SU-DHL-6 (cell line): ENCODE data around the gene MGAM2.

ENCODE experiments used
- H2AFZ ChIP-seq: fragments of 200-600 bp; sonication (generic); 2 replicates; pipeline ENCODE4 v1.6.1; 2014; ENCODE audit warnings: low read depth, mild to moderate bottlenecking, moderate library complexity, mixed read lengths, antibody characterized with exemption, low read length; ENCODE audit not compliant: severe bottlenecking
- H3F3A ChIP-seq: fragments of 200-600 bp; shearing (Covaris generic); 2 replicates; pipeline ENCODE4 v1.6.0; 2016; ENCODE audit warnings: antibody characterized with exemption, mild to moderate bottlenecking; ENCODE audit not compliant: insufficient read depth
- H3K27ac ChIP-seq: fragments of 200-600 bp; sonication (generic); 2 replicates; pipeline ENCODE4 v1.5.1; 2016; ENCODE audit warnings: low read depth, mild to moderate bottlenecking, low read length, moderate library complexity, mixed read lengths
- H3K27me3 ChIP-seq: fragments of 200-600 bp; sonication (generic), shearing (Covaris generic); 2 replicates; pipeline ENCODE4 v1.6.0; 2014; ENCODE audit warnings: mild to moderate bottlenecking, low read length
- H3K36me3 ChIP-seq: fragments of 200-600 bp; sonication (generic); 2 replicates; pipeline ENCODE4 v1.6.1; 2014; ENCODE audit warnings: mild to moderate bottlenecking, low read length, mixed read lengths
- H3K4me2 ChIP-seq: fragments of 300-600, 200-600 bp; shearing (Covaris generic), sonication (generic); 2 replicates; pipeline ENCODE4 v1.6.0; 2014; ENCODE audit warnings: low read length, low read depth, mild to moderate bottlenecking; ENCODE audit not compliant: poor library complexity, severe bottlenecking
- H3K4me3 ChIP-seq: fragments of 200-600 bp; sonication (generic); 2 replicates; pipeline ENCODE4 v1.5.1; 2014; ENCODE audit warnings: antibody characterized with exemption, low read length, mild to moderate bottlenecking, mixed read lengths; ENCODE audit not compliant: insufficient read depth, poor library complexity, severe bottlenecking
- H3K79me2 ChIP-seq: fragments of 200-600 bp; sonication (generic); 2 replicates; pipeline ENCODE4 v1.6.1; 2014; ENCODE audit warnings: mild to moderate bottlenecking, low read length, moderate library complexity; ENCODE audit not compliant: insufficient read depth
- H3K9ac ChIP-seq: fragments of 200-600 bp; sonication (generic); 2 replicates; pipeline ENCODE4 v1.7.0; 2014; ENCODE audit warnings: mild to moderate bottlenecking, low read length
- H3K9me2 ChIP-seq: fragments of 200-600 bp; sonication (generic); replicated peaks from 2 replicates; pipeline ENCODE4 v1.6.1; 2014; ENCODE audit warnings: low read length; ENCODE audit not compliant: insufficient read depth
- H3K9me3 ChIP-seq: fragments of 200-600 bp; sonication (generic); 2 replicates; pipeline ENCODE4 v1.6.1; 2014; ENCODE audit warnings: low read length, mixed read lengths; ENCODE audit not compliant: insufficient read depth
- H4K20me1 ChIP-seq: fragments of 200-600 bp; sonication (generic); 2 replicates; pipeline ENCODE4 v1.6.1; 2014; ENCODE audit warnings: low read depth, mild to moderate bottlenecking, antibody characterized with exemption, low read length, moderate library complexity, mixed read lengths
- EZH2phosphoT487 ChIP-seq: fragments of 200-600 bp; sonication (generic), shearing (Covaris generic); conservative IDR thresholded peaks from 2 replicates; pipeline ENCODE4 v1.6.1; 2018; ENCODE audit warnings: mild to moderate bottlenecking, antibody characterized with exemption, low read length, moderate library complexity, mixed read lengths
- TF ChIP-seq, protein P1 (sequence below): fragments of 200-600 bp; sonication (generic); IDR thresholded peaks from one replicate; pipeline ENCODE4 v1.5.1; 2017; ENCODE audit warnings: antibody characterized with exemption, mild to moderate bottlenecking, low read length, moderate library complexity; ENCODE audit not compliant: insufficient read depth, poor library complexity, severe bottlenecking

The MGAM2 gene

DNA sequence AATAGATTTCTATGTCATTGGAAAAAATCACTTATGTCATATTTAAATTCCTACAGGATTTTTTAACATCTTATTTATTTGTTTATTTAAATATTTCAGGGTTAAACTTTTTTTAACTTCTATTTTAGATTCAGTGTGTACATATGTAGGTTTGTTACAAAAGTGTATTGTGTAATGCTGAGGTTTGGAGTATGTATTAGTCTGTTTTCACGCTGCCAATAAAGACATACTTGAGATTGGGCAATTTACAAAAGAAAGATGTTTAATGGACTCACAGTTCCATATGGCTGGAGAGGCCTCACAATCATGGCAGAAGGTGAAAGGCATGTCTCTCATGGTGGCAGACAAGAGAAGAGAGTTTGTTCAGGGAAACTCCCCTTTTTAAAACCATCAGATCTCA is 65.4 kb downstream of the MGAM2 start:
- H3K9me3 ChIP-seq, result no peaks in the 10 kb centered on the region
- no peaks in the 10 kb centered on the region for H3F3A ChIP-seq

DNA sequence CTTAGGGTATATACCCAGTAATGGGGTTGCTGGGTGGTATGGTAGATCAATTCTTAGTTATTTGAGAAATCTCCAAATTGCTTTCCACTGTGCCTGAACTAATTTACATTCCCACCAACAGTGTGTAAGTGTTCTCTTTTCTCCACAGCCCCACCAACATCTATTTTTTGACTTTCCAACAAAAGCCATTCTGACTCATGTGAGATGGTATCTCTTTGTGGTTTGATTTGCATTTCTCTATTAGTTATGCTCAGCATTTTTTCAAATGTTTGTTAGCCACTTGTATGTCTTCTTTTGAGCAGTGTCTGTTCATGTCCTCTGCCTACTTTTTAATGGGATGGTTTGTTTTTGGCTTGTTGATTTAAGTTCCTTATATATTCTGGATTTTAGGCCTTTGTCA is 66.4 kb downstream of the MGAM2 start:
- no peaks in the 10 kb centered on the region for H3K9me2 ChIP-seq
- H3K9ac ChIP-seq, result no peak overlapping the region
- H3F3A ChIP-seq, result no peaks in the 10 kb centered on the region
- no peaks in the 10 kb centered on the region for H3K9me3 ChIP-seq
- no peak overlapping the region for H3K27ac ChIP-seq
- no peaks in the 10 kb centered on the region for H3K79me2 ChIP-seq
- H3K36me3 ChIP-seq, result no peaks in the 10 kb centered on the region
- H3K4me3 ChIP-seq, result no peak overlapping the region
- H3K4me2 ChIP-seq, result no peak overlapping the region
- TF ChIP-seq, protein P1, sequence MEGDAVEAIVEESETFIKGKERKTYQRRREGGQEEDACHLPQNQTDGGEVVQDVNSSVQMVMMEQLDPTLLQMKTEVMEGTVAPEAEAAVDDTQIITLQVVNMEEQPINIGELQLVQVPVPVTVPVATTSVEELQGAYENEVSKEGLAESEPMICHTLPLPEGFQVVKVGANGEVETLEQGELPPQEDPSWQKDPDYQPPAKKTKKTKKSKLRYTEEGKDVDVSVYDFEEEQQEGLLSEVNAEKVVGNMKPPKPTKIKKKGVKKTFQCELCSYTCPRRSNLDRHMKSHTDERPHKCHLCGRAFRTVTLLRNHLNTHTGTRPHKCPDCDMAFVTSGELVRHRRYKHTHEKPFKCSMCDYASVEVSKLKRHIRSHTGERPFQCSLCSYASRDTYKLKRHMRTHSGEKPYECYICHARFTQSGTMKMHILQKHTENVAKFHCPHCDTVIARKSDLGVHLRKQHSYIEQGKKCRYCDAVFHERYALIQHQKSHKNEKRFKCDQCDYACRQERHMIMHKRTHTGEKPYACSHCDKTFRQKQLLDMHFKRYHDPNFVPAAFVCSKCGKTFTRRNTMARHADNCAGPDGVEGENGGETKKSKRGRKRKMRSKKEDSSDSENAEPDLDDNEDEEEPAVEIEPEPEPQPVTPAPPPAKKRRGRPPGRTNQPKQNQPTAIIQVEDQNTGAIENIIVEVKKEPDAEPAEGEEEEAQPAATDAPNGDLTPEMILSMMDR, result no peak
- no peaks in the 10 kb centered on the region for H3K27me3 ChIP-seq
- H2AFZ ChIP-seq, result no peak overlapping the region
- H4K20me1 ChIP-seq, result no peaks in the 10 kb centered on the region

More for the DNA sequence above, 65.4 kb downstream of the MGAM2 start:
- Histone ChIP-seq H3K27me3 (no peaks in the 10 kb centered on the region), H3K36me3 (no peaks in the 10 kb centered on the region), H3K9me2 (no peaks in the 10 kb centered on the region), H4K20me1 (no peaks in the 10 kb centered on the region), H3K4me2 (no peak overlapping the region), H3K27ac (no peak overlapping the region), H3K9ac (no peak overlapping the region), H2AFZ (no peak overlapping the region), H3K79me2 (no peaks in the 10 kb centered on the region), H3K4me3 (no peak overlapping the region)
- TF ChIP-seq, protein P1, result no peak
- TF ChIP-seq EZH2phosphoT487, result no peak

DNA sequence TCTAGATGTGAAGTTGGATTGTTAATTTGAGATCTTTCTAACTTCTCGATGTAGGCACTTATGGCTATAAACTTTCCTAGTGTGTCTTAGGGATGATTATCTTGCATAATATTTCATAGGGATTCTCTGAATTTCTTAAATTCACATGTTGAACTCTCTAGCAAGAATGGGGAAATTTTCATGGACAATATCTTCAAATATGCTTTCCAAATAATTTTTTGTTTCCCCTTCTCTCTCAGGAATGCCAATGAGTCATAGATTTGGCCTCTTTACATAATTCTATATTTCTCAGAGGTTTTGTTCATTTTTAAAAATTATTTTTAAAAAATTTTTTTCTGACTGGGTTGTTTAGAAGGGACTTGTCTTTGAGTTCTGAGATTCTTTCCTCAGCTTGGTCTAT is 68.9 kb downstream of the MGAM2 start:
- Histone ChIP-seq H3K36me3 (no peaks in the 10 kb centered on the region), H3K9me3 (no peaks in the 10 kb centered on the region), H3F3A (no peaks in the 10 kb centered on the region), H3K9me2 (no peaks in the 10 kb centered on the region), H2AFZ (no peak overlapping the region), H3K9ac (no peak overlapping the region), H3K4me2 (no peak overlapping the region), H3K27me3 (no peaks in the 10 kb centered on the region), H3K27ac (no peak overlapping the region), H3K4me3 (no peak overlapping the region), H4K20me1 (no peaks in the 10 kb centered on the region), H3K79me2 (no peaks in the 10 kb centered on the region)
- no peak for TF ChIP-seq EZH2phosphoT487
- TF ChIP-seq, protein P1, result no peak

DNA sequence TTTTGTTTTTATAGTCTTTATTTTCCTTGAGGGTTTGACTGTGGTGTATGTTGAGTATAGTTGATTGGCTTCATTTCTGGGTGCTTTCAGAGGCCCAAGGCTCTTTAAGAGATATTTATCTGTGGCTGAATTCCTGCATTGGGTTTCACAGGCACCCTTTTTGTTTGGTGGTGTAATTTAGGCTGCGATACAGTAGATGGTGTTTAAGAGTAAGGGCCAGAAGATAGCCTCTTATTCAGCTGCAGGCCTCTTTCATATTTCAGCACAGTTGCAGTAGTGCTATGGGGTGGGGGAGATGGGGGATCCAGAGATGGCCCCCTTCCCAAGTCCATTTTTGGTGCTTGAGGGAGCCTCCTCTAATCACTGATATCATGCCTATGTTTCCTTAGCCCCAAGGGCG is 69.7 kb downstream of the MGAM2 start:
- Histone ChIP-seq H3K36me3 (no peaks in the 10 kb centered on the region), H3K9me2 (no peaks in the 10 kb centered on the region), H3K9ac (no peak overlapping the region), H3K9me3 (no peaks in the 10 kb centered on the region), H4K20me1 (no peaks in the 10 kb centered on the region), H2AFZ (no peak overlapping the region), H3F3A (no peaks in the 10 kb centered on the region), H3K27ac (no peak overlapping the region), H3K27me3 (no peaks in the 10 kb centered on the region), H3K4me3 (no peak overlapping the region), H3K79me2 (no peaks in the 10 kb centered on the region), H3K4me2 (no peak overlapping the region)
- no peak for TF ChIP-seq EZH2phosphoT487
- TF ChIP-seq, protein P1, result no peak
